ENCODE data around the gene ADARB2. TPM values are rescaled to one million over a fixed set of nuclear protein-coding genes. Genes with fewer than 3 reads are reported as not detected.

ADARB2 gene
- total RNA-seq, 2 donors from 2014 or later = 8.0 to 12.2 TPM

GRCh38 chr10:1171586-1171985, 565.7 kb downstream of the ADARB2 start:
- TF ChIP-seq POLR2A (IDR thresholded peaks at IDR 0.05) (no peak), CTCF (IDR thresholded peaks at IDR 0.05) (no peak)
- Histone ChIP-seq H3K36me3 (replicated peaks in 1 of 2; ENCODE audit: insufficient read depth in 1 of 2, low read depth in 2 of 2) (no peaks in the 10 kb centered on the region), H3K4me3 (no peak overlapping the region), H3K27ac (no peak overlapping the region), H3K9me3 (no peaks in the 10 kb centered on the region), H3K4me1 (no peaks in the 10 kb centered on the region), H3K27me3 (no peaks in the 10 kb centered on the region)
- intact Hi-C loops (cut with DNase I) = no loop called here
- WGBS, 2 donors = 80 to 82% methylated on average over 6 to 9 of the region's 9 CpGs
- no peak for DNase-seq
- no peak for ATAC-seq

- H3K9me3 ChIP-seq = no peaks in the 10 kb centered on the region
- no peak for DNase-seq
- no peak overlapping the region for H3K4me3 ChIP-seq
- intact Hi-C loops (cut with DNase I) = no loop called here
- H3K27me3 ChIP-seq = no peaks in the 10 kb centered on the region
- TF ChIP-seq CTCF (IDR thresholded peaks at IDR 0.05) = no peak
- TF ChIP-seq POLR2A (IDR thresholded peaks at IDR 0.05) = no peak
- WGBS, 2 donors = 60 to 70% methylated on average over 1 to 4 of the region's 4 CpGs
- no peaks in the 10 kb centered on the region for H3K4me1 ChIP-seq
- no peak overlapping the region for H3K27ac ChIP-seq
- ATAC-seq = no peak
- H3K36me3 ChIP-seq (replicated peaks in 1 of 2; ENCODE audit: insufficient read depth in 1 of 2, low read depth in 2 of 2) = no peaks in the 10 kb centered on the region
Observed at GRCh38 chr10:1171182-1171581, 566.1 kb downstream of the ADARB2 start.

GRCh38 chr10:1170867-1171180, 566.5 kb downstream of the ADARB2 start:
- H3K4me3 ChIP-seq = no peak overlapping the region
- no peaks in the 10 kb centered on the region for H3K9me3 ChIP-seq
- TF ChIP-seq POLR2A (IDR thresholded peaks at IDR 0.05) (no peak), CTCF (IDR thresholded peaks at IDR 0.05) (no peak)
- no peaks in the 10 kb centered on the region for H3K36me3 ChIP-seq (replicated peaks in 1 of 2; ENCODE audit: insufficient read depth in 1 of 2, low read depth in 2 of 2)
- 83 to 90% methylated on average over 9 to 13 of the region's 13 CpGs for WGBS, 2 donors
- DNase-seq (no peak), ATAC-seq (no peak)
- H3K27ac ChIP-seq = no peak overlapping the region
- intact Hi-C loops (cut with DNase I) = no loop called here
- H3K4me1 ChIP-seq = no peaks in the 10 kb centered on the region
- H3K27me3 ChIP-seq = no peaks in the 10 kb centered on the region

- no peak for DNase-seq
- 41 to 45% methylated on average over 11 to 22 of the region's 22 CpGs for WGBS, 2 donors
Observed at GRCh38 chr10:1169981-1170866, 567.1 kb downstream of the ADARB2 start.

More at GRCh38 chr10:1169981-1170866, 567.1 kb downstream of the ADARB2 start:
- Histone ChIP-seq H3K27ac (no peak overlapping the region), H3K4me1 (no peaks in the 10 kb centered on the region), H3K4me3 (no peak overlapping the region), H3K27me3 (no peaks in the 10 kb centered on the region), H3K9me3 (no peaks in the 10 kb centered on the region), H3K36me3 (replicated peaks in 1 of 2; ENCODE audit: insufficient read depth in 1 of 2, low read depth in 2 of 2) (no peaks in the 10 kb centered on the region)
- TF ChIP-seq POLR2A (IDR thresholded peaks at IDR 0.05) (no peak), CTCF (IDR thresholded peaks at IDR 0.05) (no peak)
- no peak for ATAC-seq
- intact Hi-C loops (cut with DNase I) = no loop called here
